Mucosa of descending colon (tissue), 3 donors: Measurements from ENCODE around the gene ANTXR2. TPM values are rescaled to one million over a fixed set of nuclear protein-coding genes. Genes with fewer than 3 reads are reported as not detected.

ENCODE experiments used
- ATAC-seq: fragments of 200-7000 bp; cut with Tn5 transposase; one replicate; pipeline ENCODE4 v1.9.1; 2020; ENCODE audit warnings: mild to moderate bottlenecking, moderate library complexity
- DNase-seq, 3 donors: peaks; one replicate each; pipeline ENCODE4 v3.0.0-alpha.2; 2020
- H3K36me3 ChIP-seq: fragments of 200-600 bp; one replicate; pipeline ENCODE4 v1.8.0; 2021; ENCODE audit warnings: low read depth, mild to moderate bottlenecking
- H3K4me1 ChIP-seq: fragments of 200-600 bp; one replicate; pipeline ENCODE4 v1.8.0; 2021; ENCODE audit warnings: low read depth, mild to moderate bottlenecking
- H3K4me3 ChIP-seq: fragments of 200-600 bp; one replicate; pipeline ENCODE4 v1.8.0; 2021; ENCODE audit warnings: mild to moderate bottlenecking
- H3K9me3 ChIP-seq: fragments of 200-600 bp; one replicate; pipeline ENCODE4 v1.8.0; 2021; ENCODE audit warnings: mild to moderate bottlenecking
- intact Hi-C, 2 donors: fragments of 100-400 bp; cut with DNase I in 1 of 2; cut with micrococcal nuclease in 1 of 2; formaldehyde crosslinking; loops; one replicate each; pipeline versions ENCODE4 v1.11.0 to v1.11.1; 2022; cut with DNase I, micrococcal nuclease
- total RNA-seq, 3 donors: library from RNA; stranded (reverse); fragmentation: NEBNext Ultra II Directional in 2 of 3; extraction: Animal tissue kit (Norgen Biotek cat#: 25700) in 2 of 3; gene quantifications; one replicate each; pipeline versions ENCODE4 v1.2.1 to v1.2.4, GENCODE V29; 2021 to 2023
- TF ChIP-seq, protein P1 (sequence below): fragments of 200-600 bp; IDR thresholded peaks from one replicate; pipeline ENCODE4 v1.8.0; 2022; ENCODE audit warnings: antibody characterized with exemption, mild to moderate bottlenecking
- donor health status: DM: no; HTN: no; CAD: no; lungs with moderate emphysema.
- donor health status: DM: no; HTN: no; CAD: no.
- donor health status: DM: no; HTN: yes; CAD: no.

The ANTXR2 gene
- total RNA-seq, 3 donors from 2014 or later, result 83.2 to 276 (median 120) TPM

DNA sequence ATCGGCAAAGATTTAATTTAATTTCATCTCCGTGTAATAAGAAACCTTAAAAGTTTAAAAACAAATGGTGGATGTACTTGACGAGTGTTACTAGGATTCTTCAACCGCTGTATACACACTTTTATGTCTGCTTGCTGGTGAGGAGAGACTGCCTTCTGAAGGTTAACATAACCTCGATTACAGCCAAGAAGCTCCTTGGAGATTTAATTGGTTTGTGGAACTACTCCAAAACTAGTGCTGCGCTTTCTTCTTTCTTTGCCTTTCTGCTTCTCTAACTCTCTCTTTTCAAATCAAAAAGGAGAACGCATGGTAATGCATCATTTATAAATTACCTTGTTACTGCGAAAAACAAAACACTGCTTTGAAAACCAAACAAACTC lies 109.0 kb downstream of the ANTXR2 start:
- intact Hi-C loops, result no loop called here
- ATAC-seq (no peak), DNase-seq (no peak)
- H3K36me3 ChIP-seq, result no peaks in the 10 kb centered on the region
- H3K4me3 ChIP-seq, result no peak overlapping the region
- no peaks in the 10 kb centered on the region for H3K4me1 ChIP-seq
- H3K9me3 ChIP-seq, result no peaks in the 10 kb centered on the region
- TF ChIP-seq, protein P1, sequence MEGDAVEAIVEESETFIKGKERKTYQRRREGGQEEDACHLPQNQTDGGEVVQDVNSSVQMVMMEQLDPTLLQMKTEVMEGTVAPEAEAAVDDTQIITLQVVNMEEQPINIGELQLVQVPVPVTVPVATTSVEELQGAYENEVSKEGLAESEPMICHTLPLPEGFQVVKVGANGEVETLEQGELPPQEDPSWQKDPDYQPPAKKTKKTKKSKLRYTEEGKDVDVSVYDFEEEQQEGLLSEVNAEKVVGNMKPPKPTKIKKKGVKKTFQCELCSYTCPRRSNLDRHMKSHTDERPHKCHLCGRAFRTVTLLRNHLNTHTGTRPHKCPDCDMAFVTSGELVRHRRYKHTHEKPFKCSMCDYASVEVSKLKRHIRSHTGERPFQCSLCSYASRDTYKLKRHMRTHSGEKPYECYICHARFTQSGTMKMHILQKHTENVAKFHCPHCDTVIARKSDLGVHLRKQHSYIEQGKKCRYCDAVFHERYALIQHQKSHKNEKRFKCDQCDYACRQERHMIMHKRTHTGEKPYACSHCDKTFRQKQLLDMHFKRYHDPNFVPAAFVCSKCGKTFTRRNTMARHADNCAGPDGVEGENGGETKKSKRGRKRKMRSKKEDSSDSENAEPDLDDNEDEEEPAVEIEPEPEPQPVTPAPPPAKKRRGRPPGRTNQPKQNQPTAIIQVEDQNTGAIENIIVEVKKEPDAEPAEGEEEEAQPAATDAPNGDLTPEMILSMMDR, result no peak

DNA sequence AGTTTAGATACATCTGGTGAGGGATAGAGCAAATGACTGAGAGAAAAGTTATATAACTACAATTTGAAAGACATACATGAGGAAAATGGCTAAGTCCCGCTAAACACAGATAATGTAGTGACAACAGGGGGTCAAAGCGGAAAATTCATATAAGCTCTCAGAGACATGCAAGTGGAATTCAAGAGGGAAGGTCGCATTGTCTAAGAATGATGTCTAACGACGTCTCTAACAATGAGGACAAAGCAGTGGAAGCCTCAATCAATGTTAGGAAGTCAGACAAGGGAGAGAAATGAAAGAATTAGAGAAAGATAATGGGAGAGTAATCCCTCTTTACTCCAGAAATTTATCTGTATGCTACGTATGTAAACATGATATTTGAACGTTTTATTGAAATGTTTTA lies 113.4 kb downstream of the ANTXR2 start:
- intact Hi-C loops, result no loop called here
- DNase-seq (no peak), ATAC-seq (no peak)
- TF ChIP-seq, protein P1, result no peak
- Histone ChIP-seq H3K4me1 (no peaks in the 10 kb centered on the region), H3K9me3 (no peaks in the 10 kb centered on the region), H3K36me3 (no peaks in the 10 kb centered on the region), H3K4me3 (no peak overlapping the region)

DNA sequence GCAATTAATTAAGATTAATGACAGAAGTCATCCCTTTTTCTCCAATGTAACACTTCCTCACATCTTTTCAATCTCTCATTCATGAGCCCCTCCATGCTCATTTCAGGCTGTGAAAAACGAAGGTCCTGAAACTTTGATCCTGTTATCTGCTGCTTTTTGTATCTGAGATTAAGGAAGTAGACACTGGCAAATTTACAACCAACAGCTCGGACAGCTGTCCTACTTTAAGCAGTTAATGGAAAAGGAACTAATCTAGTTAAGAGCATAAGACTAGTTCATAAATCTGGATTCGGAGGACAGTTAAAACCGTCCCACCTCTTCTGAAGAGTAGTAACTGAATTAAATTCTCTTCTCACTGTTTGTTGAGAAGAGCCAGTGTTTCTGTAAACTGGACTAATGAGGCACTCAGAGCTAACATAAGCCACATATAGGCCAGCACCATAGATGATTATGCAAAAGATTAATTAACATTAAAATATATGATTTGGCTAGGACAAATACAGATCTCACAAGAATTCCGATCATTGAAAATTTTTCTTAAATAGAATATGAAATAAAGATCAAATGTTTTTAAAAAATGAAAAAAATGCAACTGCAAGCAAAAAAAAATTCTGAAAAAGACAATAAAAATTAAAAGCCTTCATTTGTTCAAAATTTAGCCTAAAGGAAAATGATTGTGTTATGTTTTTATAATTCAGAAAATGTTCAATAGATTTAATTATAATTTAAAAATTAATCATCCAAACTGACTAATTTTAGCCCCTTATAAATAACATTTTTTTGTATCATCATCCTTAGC lies 114.4 kb downstream of the ANTXR2 start:
- ATAC-seq (no peak), DNase-seq (no peak)
- TF ChIP-seq, protein P1, result no peak
- no peaks in the 10 kb centered on the region for H3K4me1 ChIP-seq
- intact Hi-C loops, result no loop called here
- H3K9me3 ChIP-seq, result no peaks in the 10 kb centered on the region
- no peaks in the 10 kb centered on the region for H3K36me3 ChIP-seq
- no peak overlapping the region for H3K4me3 ChIP-seq

DNA sequence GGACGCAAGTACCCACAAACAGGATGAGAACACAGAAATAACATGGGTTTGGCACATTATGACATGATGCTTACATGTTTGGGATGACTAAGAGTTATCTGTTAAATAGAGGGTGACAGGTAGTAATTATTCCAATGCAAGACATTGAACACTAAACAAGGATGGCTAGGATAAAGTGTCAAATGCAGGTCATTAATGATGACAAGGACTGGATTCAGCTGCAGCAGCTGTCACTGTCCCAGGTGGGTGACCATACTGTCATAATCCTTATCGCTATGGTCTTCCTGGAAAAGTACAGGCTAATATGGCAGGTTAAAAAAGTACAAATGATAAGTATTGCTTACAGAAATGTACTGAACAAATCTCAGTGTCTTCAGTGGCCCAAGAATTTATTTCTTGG lies 123.9 kb downstream of the ANTXR2 start:
- TF ChIP-seq, protein P1, result no peak
- intact Hi-C loops, result no loop called here
- Histone ChIP-seq H3K4me3 (no peak overlapping the region), H3K9me3 (no peaks in the 10 kb centered on the region), H3K36me3 (no peaks in the 10 kb centered on the region), H3K4me1 (no peaks in the 10 kb centered on the region)
- DNase-seq (no peak), ATAC-seq (no peak)

DNA sequence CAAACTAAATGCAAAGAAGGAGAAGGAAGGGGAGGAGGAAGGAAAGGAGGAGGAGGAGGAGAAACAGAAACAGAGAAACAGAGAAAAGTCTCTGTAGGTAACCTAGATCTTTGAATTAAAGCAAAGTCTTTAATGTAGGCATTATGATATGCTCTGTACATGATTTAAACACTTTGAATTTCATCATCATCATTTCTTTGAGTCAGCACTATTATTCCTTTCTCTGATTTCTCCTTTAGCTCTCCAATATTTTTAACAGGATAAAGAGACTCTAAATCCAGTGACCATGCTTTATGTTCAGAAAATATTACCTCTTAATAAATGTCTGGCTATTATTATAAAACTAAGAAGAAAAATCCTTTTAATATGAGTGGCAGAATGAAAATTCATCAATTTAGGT lies 124.3 kb downstream of the ANTXR2 start:
- no peak overlapping the region for H3K4me3 ChIP-seq
- DNase-seq, result no peak

More for the DNA sequence above, 124.3 kb downstream of the ANTXR2 start:
- TF ChIP-seq, protein P1, result no peak
- H3K9me3 ChIP-seq, result no peaks in the 10 kb centered on the region
- ATAC-seq, result no peak
- no peaks in the 10 kb centered on the region for H3K36me3 ChIP-seq
- intact Hi-C loops, result no loop called here
- no peaks in the 10 kb centered on the region for H3K4me1 ChIP-seq
